ENCODE measurements around the gene PSMB9. TPM values are rescaled to one million over a fixed set of nuclear protein-coding genes. Genes with fewer than 3 reads are reported as not detected.

PSMB9 gene
- total and polyA plus RNA-seq, 11 donors: 8.9 to 182 (median 15.7) TPM

DNA sequence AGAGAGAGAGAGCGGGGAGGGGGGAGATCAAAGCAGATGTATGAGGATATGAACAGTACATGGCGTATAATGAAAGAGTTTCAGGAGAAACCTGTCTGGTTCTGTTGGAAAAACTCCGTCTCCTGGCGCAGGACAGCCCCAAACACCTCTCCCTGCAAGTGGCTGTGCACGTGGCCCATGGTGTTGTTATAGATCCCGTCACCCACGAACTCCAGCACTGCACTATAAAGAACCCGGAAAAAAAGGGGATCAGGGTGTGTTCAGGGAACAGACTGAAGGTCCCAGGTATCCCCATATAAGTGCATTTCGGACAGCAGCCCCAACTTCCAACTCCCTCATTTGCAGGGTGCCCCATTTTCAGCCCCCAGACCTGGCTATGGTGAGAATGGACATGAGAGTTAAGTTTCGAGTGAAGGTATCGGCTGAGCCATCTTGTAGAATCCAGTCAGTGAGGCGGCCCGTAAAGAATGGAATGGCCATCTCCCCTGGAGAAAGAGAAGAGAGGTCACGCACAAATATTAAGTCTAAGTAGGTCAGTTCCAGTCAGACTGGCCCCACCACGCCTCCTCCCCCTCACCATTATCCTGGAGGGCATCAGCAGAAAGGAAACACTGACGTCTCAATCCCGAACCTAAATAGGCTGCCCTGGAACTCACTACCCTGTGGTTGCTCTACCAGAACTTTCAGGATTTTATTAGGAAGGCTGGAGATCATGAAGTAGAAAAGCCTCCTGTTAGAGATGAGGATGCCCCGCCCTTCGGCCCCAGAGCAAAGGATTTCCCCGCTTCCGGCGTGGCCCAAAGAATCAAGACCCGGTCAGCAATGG, 1.8 kb upstream of the PSMB9 start:
- H3K9me3 ChIP-seq: no peaks in the 10 kb centered on the region
- 40 to 49% (median 48%) methylated on average over 23 of the region's 23 CpGs for WGBS, 4 donors
- H3K4me1 ChIP-seq: peaks cover 0 to 79% (median 24%) of the 10 kb centered on the region in 12 donors
- no peaks in the 10 kb centered on the region for H3K27me3 ChIP-seq
- peak overlapping the region; percentile 90 to 100 (median 99) for H3K27ac ChIP-seq
- H3K36me3 ChIP-seq: peaks cover 0 to 65% (median 47%) of the 10 kb centered on the region in 9 donors
- no peak for TF ChIP-seq POLR2A (IDR thresholded peaks at IDR 0.05)
- peak overlapping the region; percentile 69 to 99 (median 90) for H3K4me3 ChIP-seq
- ATAC-seq: peak in 1 of 4 donors; percentile 2
- intact Hi-C loops (cut with DNase I): loop anchor here in 2 of 10 donors (1.0 to 2.0 kb wide), 2 partner anchors 8 to 13 kb away; partner anchors contain the start of genes PSMB8 (in 1 of the 2) and TAP2 (in 1 of the 2)
- DNase-seq: peak in 3 of 5 donors; percentile 44 to 51 (median 48)

DNA sequence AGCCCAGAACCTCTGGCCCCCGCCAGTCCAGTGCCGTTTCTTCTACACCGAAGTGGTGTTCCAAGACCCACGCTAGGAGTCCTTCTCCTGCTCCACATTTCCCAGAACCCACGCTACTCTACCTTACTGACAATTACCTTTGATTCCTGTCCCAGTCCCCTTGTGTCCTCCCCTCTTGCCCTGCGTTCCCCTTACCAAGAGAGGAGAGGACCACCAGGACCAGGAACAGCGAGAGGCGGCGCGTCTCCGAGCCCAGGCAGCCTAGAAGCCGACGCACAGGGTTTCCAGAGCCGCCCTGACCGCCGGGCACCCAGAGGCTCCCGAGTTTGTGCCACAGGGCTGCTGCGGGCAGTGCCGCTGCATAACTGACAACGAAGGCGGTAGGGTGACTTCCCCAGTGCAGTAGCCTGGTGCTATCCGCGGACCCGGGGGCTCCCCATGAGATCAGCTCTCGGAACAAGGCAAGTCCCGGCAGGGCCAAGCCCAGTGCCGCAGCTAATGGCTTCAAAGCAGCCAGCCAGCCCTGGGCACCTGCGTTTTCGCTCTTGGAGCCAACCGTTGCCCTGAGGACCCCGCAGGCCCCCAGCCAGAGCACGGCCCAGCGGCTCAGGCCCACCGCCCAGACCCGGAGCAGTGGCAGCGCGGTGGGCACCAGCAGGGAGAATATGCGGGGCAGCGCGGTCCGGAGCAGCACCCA, 1.0 kb upstream of the PSMB9 start:
- no peak for TF ChIP-seq POLR2A (IDR thresholded peaks at IDR 0.05)
- TF ChIP-seq, protein P1, sequence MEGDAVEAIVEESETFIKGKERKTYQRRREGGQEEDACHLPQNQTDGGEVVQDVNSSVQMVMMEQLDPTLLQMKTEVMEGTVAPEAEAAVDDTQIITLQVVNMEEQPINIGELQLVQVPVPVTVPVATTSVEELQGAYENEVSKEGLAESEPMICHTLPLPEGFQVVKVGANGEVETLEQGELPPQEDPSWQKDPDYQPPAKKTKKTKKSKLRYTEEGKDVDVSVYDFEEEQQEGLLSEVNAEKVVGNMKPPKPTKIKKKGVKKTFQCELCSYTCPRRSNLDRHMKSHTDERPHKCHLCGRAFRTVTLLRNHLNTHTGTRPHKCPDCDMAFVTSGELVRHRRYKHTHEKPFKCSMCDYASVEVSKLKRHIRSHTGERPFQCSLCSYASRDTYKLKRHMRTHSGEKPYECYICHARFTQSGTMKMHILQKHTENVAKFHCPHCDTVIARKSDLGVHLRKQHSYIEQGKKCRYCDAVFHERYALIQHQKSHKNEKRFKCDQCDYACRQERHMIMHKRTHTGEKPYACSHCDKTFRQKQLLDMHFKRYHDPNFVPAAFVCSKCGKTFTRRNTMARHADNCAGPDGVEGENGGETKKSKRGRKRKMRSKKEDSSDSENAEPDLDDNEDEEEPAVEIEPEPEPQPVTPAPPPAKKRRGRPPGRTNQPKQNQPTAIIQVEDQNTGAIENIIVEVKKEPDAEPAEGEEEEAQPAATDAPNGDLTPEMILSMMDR (IDR thresholded peaks at IDR 0.05): no peak
- H3K4me1 ChIP-seq: peaks cover 0 to 77% (median 24%) of the 10 kb centered on the region in 12 donors
- peaks cover 0 to 65% (median 47%) of the 10 kb centered on the region in 9 donors for H3K36me3 ChIP-seq
- H3K4me3 ChIP-seq: peak overlapping the region; percentile 69 to 99 (median 90)
- intact Hi-C loops (cut with DNase I): loop anchor here in 6 of 10 donors (1.0 to 2.0 kb wide), 4 partner anchors 8 to 15 kb away; partner anchors contain the start of genes PSMB8 (in 4 of the 6) and TAP2 (in 2 of the 6)
- 1 to 2% (median 1%) methylated on average over 21 to 41 of the region's 41 CpGs for WGBS, 4 donors
- ATAC-seq (peak; percentile 8 to 41 (median 24)), DNase-seq (peak; percentile 42 to 79 (median 46))
- H3K27ac ChIP-seq: peak overlapping the region; percentile 90 to 100 (median 99)
- no peaks in the 10 kb centered on the region for H3K9me3 ChIP-seq
- H3K27me3 ChIP-seq: no peaks in the 10 kb centered on the region

DNA sequence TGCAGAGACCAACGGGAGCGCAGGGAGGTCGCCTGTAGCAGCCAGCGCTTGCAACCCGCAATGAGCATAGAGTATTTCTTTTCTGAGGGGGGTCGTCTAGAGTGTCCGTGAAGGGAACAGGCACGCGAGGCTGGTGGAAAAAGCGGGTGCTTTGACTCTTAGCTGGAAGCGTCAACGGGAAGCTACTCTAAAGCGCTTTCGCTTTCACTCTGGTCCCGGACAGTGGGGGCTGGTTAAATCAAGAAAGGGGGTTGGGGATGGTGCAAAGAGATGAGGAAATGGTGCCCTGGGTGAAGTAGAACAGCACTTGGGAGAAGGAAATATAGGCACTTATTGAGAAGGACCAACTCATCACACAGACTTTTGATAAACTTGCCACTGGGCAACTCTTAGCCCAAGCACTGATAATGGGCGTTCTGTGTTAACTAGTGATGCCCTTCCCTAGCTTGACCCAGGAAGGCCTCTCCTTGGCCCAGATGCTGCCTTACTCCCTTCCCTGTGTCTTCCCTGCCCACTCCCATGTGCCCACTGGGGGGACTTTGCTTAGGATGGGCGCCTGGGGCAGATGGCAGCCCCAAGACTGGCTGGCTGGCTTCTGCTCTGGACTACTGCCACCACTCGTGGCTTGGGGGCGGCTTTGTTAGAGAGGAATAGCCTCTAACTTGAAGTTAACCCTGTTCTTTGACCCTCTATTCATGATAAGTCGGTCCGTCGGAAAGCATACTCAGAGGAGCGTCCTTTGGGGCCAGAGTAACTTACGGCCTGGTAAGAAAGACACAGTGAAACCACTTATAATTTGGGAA, 585 bp downstream of the PSMB9 start:
- Histone ChIP-seq H3K36me3 (peaks cover 0 to 65% (median 51%) of the 10 kb centered on the region in 9 donors), H3K4me1 (peaks cover 0 to 71% (median 24%) of the 10 kb centered on the region in 12 donors), H3K9me3 (no peaks in the 10 kb centered on the region), H3K27ac (peak overlapping the region; percentile 90 to 100 (median 99)), H3K27me3 (no peaks in the 10 kb centered on the region), H3K4me3 (peak overlapping the region; percentile 69 to 99 (median 90))
- DNase-seq (peak in 4 of 5 donors; percentile 47 to 67 (median 54)), ATAC-seq (peak; percentile 3 to 53 (median 20))
- intact Hi-C loops (cut with DNase I): loop anchor here in 5 of 10 donors (1.0 to 2.0 kb wide), 2 partner anchors 16 kb away; partner anchors contain the start of gene TAP2 (in 5 of the 5)
- no peak for TF ChIP-seq POLR2A (IDR thresholded peaks at IDR 0.05)
- TF ChIP-seq, protein P1 (IDR thresholded peaks at IDR 0.05): no peak
- 13 to 17% (median 16%) methylated on average over 23 to 24 of the region's 24 CpGs for WGBS, 4 donors
